GM19397 (cell line): ENCODE measurements around the gene SERTAD2.

Source experiments
- ATAC-seq: cut with Tn5 transposase; IDR thresholded peaks from one replicate; pipeline ENCODE4 v1.9.1; 2021; ENCODE audit warnings: mild to moderate bottlenecking, moderate library complexity; ENCODE audit not compliant: unreplicated experiment

Gene SERTAD2

GRCh38 chr2:64650296-64650695 is 3.4 kb downstream of the SERTAD2 start:
- no peak for ATAC-seq

- no peak for ATAC-seq
These were observed 4.1 kb downstream of the SERTAD2 start for GRCh38 chr2:64649626-64650025.

GRCh38 chr2:64649013-64649484 is 4.7 kb downstream of the SERTAD2 start:
- no peak for ATAC-seq

- no peak for ATAC-seq
These were observed 7.5 kb downstream of the SERTAD2 start for GRCh38 chr2:64646007-64646880.

GRCh38 chr2:64644458-64645382 is 9.0 kb downstream of the SERTAD2 start:
- ATAC-seq = peak; percentile 41

- no peak for ATAC-seq
These were observed 9.8 kb downstream of the SERTAD2 start for GRCh38 chr2:64643838-64644457.

- no peak for ATAC-seq
These were observed 12.1 kb downstream of the SERTAD2 start for GRCh38 chr2:64641599-64641998.

GRCh38 chr2:64640153-64641044 is 13.3 kb downstream of the SERTAD2 start:
- no peak for ATAC-seq

GRCh38 chr2:64639691-64640090 is 14.0 kb downstream of the SERTAD2 start:
- no peak for ATAC-seq

GRCh38 chr2:64638502-64639120 is 15.1 kb downstream of the SERTAD2 start:
- ATAC-seq = no peak

- ATAC-seq = no peak
These were observed 15.8 kb downstream of the SERTAD2 start for GRCh38 chr2:64637931-64638330.

- peak; percentile 46 for ATAC-seq
These were observed 16.6 kb downstream of the SERTAD2 start for GRCh38 chr2:64637000-64637635.

GRCh38 chr2:64635976-64636911 is 17.5 kb downstream of the SERTAD2 start:
- ATAC-seq = peak; percentile 59

GRCh38 chr2:64634345-64635267 is 19.1 kb downstream of the SERTAD2 start:
- no peak for ATAC-seq

GRCh38 chr2:64632835-64633819 is 20.6 kb downstream of the SERTAD2 start:
- no peak for ATAC-seq

GRCh38 chr2:64631771-64632170 is 21.9 kb downstream of the SERTAD2 start:
- ATAC-seq = no peak
